Endothelial cell of umbilical vein (primary cell): Measurements from ENCODE around the gene HEPHL1. TPM values are rescaled to one million over a fixed set of nuclear protein-coding genes. Genes with fewer than 3 reads are reported as not detected.

Experiments used
- BruUV-seq: library from RNA; stranded (reverse); fragments of 400-500 nt; replicated peaks from 2 replicates; lab custom pipeline; 2021; lab: Mats Ljungman, UMichigan
- CTCF ChIA-PET: fragments of 300-600, 350-600 bp; sonication (Branson Sonifier 250); formaldehyde crosslinking; loops from one replicate; lab custom pipeline; 2021; ENCODE audit warnings: antibody characterized with exemption, inconsistent platforms; lab: Charles Lee
- POLR2A ChIA-PET: fragments of 300-600, 350-600 bp; sonication (Branson Sonifier 250); formaldehyde crosslinking; loops from one replicate; lab custom pipeline; 2021; ENCODE audit warnings: antibody characterized with exemption, inconsistent platforms; lab: Charles Lee
- DNase-seq: peaks from one replicate; pipeline ENCODE4 v3.0.0-alpha.2; 2011; ENCODE audit warnings: low read depth, low spot score
- FAIRE-seq: peaks from 2 replicates; lab custom pipeline; 2011; peaks lifted over from hg19 to GRCh38; lab: Jason Lieb, UNC
- H2AFZ ChIP-seq: 2 replicates; pipeline ENCODE4 v1.6.0; 2012; ENCODE audit warnings: low read depth, low read length, control low read depth, inconsistent platforms
- H3K27ac ChIP-seq: 2 replicates; pipeline ENCODE4 v1.5.1; 2011; ENCODE audit warnings: low read depth, mild to moderate bottlenecking, control low read depth, low read length, moderate library complexity; ENCODE audit not compliant: insufficient read depth
- H3K27me3 ChIP-seq, 2 experiments: 2 replicates each; pipeline versions ENCODE4 v1.6.0 to v1.6.1; 2011; ENCODE audit warnings: low read length in 2 of 2, mixed read lengths in 1 of 2; ENCODE audit not compliant: control insufficient read depth in 2 of 2, insufficient read depth in 2 of 2
- H3K36me3 ChIP-seq, 2 experiments: 2 replicates in 1 of 2; 3 replicates in 1 of 2; pipeline ENCODE4 v1.5.1; 2011; ENCODE audit warnings: low read length in 2 of 2, mild to moderate bottlenecking in 1 of 2, moderate library complexity in 1 of 2; ENCODE audit not compliant: control insufficient read depth in 2 of 2, insufficient read depth in 2 of 2; ENCODE audit errors: extremely low read depth in 1 of 2
- H3K4me1 ChIP-seq: 3 replicates; pipeline ENCODE4 v1.5.1; 2011; ENCODE audit warnings: mild to moderate bottlenecking, low read length; ENCODE audit not compliant: control insufficient read depth, insufficient read depth; ENCODE audit errors: extremely low read depth
- H3K4me2 ChIP-seq: 2 replicates; pipeline ENCODE4 v1.6.1; 2011; ENCODE audit warnings: low read length, control low read depth, mixed read lengths; ENCODE audit not compliant: insufficient read depth
- H3K4me3 ChIP-seq, 3 experiments: fragments of 200-600 bp in 1 of 3; sonication (generic), shearing (Covaris generic) in 1 of 3; replicated peaks in 1 of 3; 2 replicates each; pipeline ENCODE4 v1.5.1; 2011 to 2016; ENCODE audit warnings: control low read depth in 3 of 3, low read length in 3 of 3, mild to moderate bottlenecking in 2 of 3, inconsistent platforms in 1 of 3, low read depth in 1 of 3, moderate library complexity in 1 of 3; ENCODE audit not compliant: insufficient read depth in 1 of 3
- H3K79me2 ChIP-seq: 2 replicates; pipeline ENCODE4 v1.6.0; 2012; ENCODE audit warnings: low read length, inconsistent platforms; ENCODE audit not compliant: control insufficient read depth, insufficient read depth
- H3K9ac ChIP-seq: replicated peaks from 2 replicates; pipeline ENCODE3; 2011; ENCODE audit warnings: low read length, control low read depth; ENCODE audit not compliant: insufficient read depth; ENCODE audit errors: extremely low read depth
- H3K9me1 ChIP-seq: replicated peaks from 3 replicates; pipeline ENCODE4 v1.6.0; 2011; ENCODE audit warnings: mild to moderate bottlenecking, low read length; ENCODE audit not compliant: control insufficient read depth, insufficient read depth; ENCODE audit errors: extremely low read depth
- H3K9me3 ChIP-seq: replicated peaks from 2 replicates; pipeline ENCODE4 v1.5.1; 2012; ENCODE audit warnings: low read length, inconsistent platforms; ENCODE audit not compliant: control insufficient read depth, insufficient read depth
- H4K20me1 ChIP-seq: replicated peaks from 2 replicates; pipeline ENCODE3; 2011; ENCODE audit warnings: mild to moderate bottlenecking, low read length; ENCODE audit not compliant: control insufficient read depth, insufficient read depth; ENCODE audit errors: extremely low read depth
- EZH2 ChIP-seq: IDR thresholded peaks from 2 replicates; pipeline ENCODE4 v1.6.1; 2012; ENCODE audit warnings: borderline replicate concordance, low read depth, mild to moderate bottlenecking, moderate library complexity, low read length, inconsistent platforms; ENCODE audit not compliant: severe bottlenecking
- FOS ChIP-seq: IDR thresholded peaks from 2 replicates; pipeline ENCODE4 v1.6.1; 2011; ENCODE audit warnings: mild to moderate bottlenecking, low read length, moderate library complexity, borderline replicate concordance; ENCODE audit not compliant: insufficient read depth
- GATA2 ChIP-seq: IDR thresholded peaks from 2 replicates; pipeline ENCODE4 v1.7.0; 2011; ENCODE audit warnings: low read depth, mild to moderate bottlenecking, moderate library complexity, mixed read lengths, low read length; ENCODE audit not compliant: insufficient read length, insufficient read depth
- JUN ChIP-seq: IDR thresholded peaks from 2 replicates; pipeline ENCODE4 v1.6.1; 2011; ENCODE audit warnings: borderline replicate concordance, low read depth; ENCODE audit not compliant: insufficient read length, insufficient read depth
- MYC ChIP-seq: IDR thresholded peaks from one replicate; pipeline ENCODE4 v1.6.1; 2011; ENCODE audit warnings: mild to moderate bottlenecking, low read depth, low read length
- POLR2A ChIP-seq: IDR thresholded peaks from 2 replicates; pipeline ENCODE4 v1.6.1; 2012; ENCODE audit warnings: low read depth, mild to moderate bottlenecking, control low read depth, low read length
- POLR2AphosphoS5 ChIP-seq: IDR thresholded peaks from 2 replicates; pipeline ENCODE4 v1.6.1; 2012; ENCODE audit warnings: low read depth, mild to moderate bottlenecking, control low read depth, low read length, moderate library complexity; ENCODE audit not compliant: insufficient read depth
- dilution Hi-C: fragments of 300-500 bp; cut with MboI; formaldehyde crosslinking; loops from one replicate; pipeline ENCODE4 v1.15.0; 2019; ENCODE audit warnings: low sequenced_read_pairs; ENCODE audit not compliant: extremely low pct_ligation_motif_present
- intact Hi-C: fragments of 100-400 bp; cut with micrococcal nuclease; formaldehyde crosslinking; loops from one replicate; pipeline ENCODE4 v1.10.0; 2022
- polyA plus RNA-seq, 4 experiments: library from polyadenylated mRNA; depleted of rRNA in 3 of 4; stranded (reverse) in 3 of 4; unstranded in 1 of 4; fragments of >200 nt; gene quantifications; 2 replicates each; pipeline versions ENCODE4 v1.2.1 to v1.2.3, GENCODE V29; 2011 to 2012; ENCODE audit warnings: missing spikeins in 1 of 4
- total RNA-seq: library from RNA; stranded (reverse); gene quantifications from 2 replicates; pipeline ENCODE4 v1.2.3, GENCODE V29; 2021
- TF ChIP-seq, protein P1 (sequence below), 2 donors: IDR thresholded peaks; 1 replicate in 1 of 2; 2 replicates in 1 of 2; pipeline ENCODE4 v1.5.1; 2011; ENCODE audit warnings: low read length in 2 of 2, mild to moderate bottlenecking in 2 of 2, moderate library complexity in 2 of 2, control low read depth in 1 of 2, inconsistent platforms in 1 of 2, low read depth in 1 of 2; ENCODE audit not compliant: insufficient read depth in 1 of 2; ENCODE audit errors: extremely low read depth in 1 of 2
- TF ChIP-seq, protein P2 (sequence below): IDR thresholded peaks from 2 replicates; pipeline ENCODE4 v1.6.1; 2011; ENCODE audit not compliant: insufficient read depth, insufficient read length

HEPHL1 gene
- total and polyA plus RNA-seq, 2 donors (not counting 3 experiments of a cell fraction or from before 2014, with no cell fraction given), result not detected

DNA sequence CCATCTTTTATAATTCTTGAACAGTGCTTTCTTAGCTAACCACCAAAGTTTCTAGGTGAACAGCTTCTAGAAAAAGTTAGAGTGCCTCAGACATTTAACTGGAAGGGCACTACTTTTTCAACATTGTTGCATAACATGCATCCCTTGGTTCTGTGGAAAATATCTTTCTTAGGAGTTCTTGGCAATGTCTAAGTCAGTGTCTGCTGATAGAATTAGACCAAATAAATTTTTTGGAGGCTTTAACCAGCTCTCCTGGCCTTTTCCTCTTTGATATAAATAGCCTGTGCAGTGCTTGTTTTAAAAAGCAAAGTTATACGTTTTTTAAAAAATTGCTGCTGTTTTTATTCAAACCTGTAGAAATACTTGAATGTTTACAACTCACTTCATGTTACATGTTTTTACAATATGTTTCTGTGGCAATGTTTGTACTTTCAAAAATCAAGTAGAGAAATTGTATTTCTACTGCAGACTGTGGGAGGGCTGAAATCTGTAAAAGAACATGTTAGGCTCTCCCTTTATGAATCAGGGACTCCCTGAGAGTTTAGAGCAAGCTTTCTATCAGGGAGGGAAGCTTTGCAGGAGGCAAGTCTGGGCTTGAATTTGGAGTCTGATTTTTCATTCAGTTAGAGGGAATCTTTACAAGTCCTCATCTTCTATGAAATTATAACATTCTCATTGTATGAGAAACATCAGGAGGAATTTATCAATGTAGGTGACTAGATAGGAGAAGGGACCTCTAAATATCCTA is 91.2 kb downstream of the HEPHL1 start:
- H3K4me2 ChIP-seq, result no peak overlapping the region

DNA sequence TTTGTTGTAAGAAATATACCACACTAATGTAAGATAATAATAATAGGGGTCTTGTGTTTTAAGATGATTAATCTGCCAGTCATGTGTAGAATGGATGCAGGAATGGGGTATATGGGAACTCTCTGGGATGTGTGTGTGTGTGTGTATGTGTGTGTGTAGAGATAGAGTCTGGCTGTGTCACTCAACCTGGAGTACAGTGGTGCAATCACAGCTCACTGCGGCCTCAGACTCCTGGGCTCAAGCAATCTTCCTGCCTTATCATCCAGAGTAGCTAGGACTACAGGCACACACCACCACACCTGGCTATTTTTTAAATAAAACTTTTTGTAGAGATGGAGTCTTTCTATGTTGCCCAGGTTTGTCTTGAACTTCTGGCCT is 96.0 kb downstream of the HEPHL1 start:
- POLR2A ChIA-PET, result no interaction called here
- no TSS peak for BruUV-seq
- TF ChIP-seq POLR2AphosphoS5, result no peak
- TF ChIP-seq MYC, result no peak
- TF ChIP-seq JUN, result no peak
- TF ChIP-seq, protein P1, sequence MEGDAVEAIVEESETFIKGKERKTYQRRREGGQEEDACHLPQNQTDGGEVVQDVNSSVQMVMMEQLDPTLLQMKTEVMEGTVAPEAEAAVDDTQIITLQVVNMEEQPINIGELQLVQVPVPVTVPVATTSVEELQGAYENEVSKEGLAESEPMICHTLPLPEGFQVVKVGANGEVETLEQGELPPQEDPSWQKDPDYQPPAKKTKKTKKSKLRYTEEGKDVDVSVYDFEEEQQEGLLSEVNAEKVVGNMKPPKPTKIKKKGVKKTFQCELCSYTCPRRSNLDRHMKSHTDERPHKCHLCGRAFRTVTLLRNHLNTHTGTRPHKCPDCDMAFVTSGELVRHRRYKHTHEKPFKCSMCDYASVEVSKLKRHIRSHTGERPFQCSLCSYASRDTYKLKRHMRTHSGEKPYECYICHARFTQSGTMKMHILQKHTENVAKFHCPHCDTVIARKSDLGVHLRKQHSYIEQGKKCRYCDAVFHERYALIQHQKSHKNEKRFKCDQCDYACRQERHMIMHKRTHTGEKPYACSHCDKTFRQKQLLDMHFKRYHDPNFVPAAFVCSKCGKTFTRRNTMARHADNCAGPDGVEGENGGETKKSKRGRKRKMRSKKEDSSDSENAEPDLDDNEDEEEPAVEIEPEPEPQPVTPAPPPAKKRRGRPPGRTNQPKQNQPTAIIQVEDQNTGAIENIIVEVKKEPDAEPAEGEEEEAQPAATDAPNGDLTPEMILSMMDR (IDR thresholded peaks at IDR 0.05; ENCODE audit: extremely low read depth in 1 of 2, insufficient read depth in 1 of 2, low read depth in 1 of 2, low read length in 2 of 2), result no peak
- TF ChIP-seq POLR2A, result no peak
- TF ChIP-seq EZH2, result no peak
- TF ChIP-seq GATA2, result no peak
- no peak for TF ChIP-seq FOS
- TF ChIP-seq, protein P2, sequence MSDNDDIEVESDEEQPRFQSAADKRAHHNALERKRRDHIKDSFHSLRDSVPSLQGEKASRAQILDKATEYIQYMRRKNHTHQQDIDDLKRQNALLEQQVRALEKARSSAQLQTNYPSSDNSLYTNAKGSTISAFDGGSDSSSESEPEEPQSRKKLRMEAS, result no peak

More for the DNA sequence above, 91.2 kb downstream of the HEPHL1 start:
- Histone ChIP-seq H3K27me3 (no peaks in the 10 kb centered on the region), H4K20me1 (no peaks in the 10 kb centered on the region), H3K4me1 (no peaks in the 10 kb centered on the region), H3K36me3 (no peaks in the 10 kb centered on the region), H3K27ac (no peak overlapping the region), H3K79me2 (no peaks in the 10 kb centered on the region), H3K9me1 (no peaks in the 10 kb centered on the region), H3K9me3 (no peaks in the 10 kb centered on the region), H2AFZ (no peak overlapping the region), H3K9ac (no peak overlapping the region), H3K4me3 (no peak overlapping the region)
- DNase-seq (no peak), FAIRE-seq (no peak)
- POLR2A ChIA-PET, result no interaction called here
- intact Hi-C loops, result no loop called here
- dilution Hi-C loops, result no loop called here
- TF ChIP-seq, protein P2, result no peak
- no peak for TF ChIP-seq EZH2
- BruUV-seq, result no TSS peak
- CTCF ChIA-PET, result interaction anchor here (2.3 kb wide), 1 partner anchor 16 kb away, joined by 5 read pairs; no protein-coding TSS in a partner anchor

More for the DNA sequence above, 96.0 kb downstream of the HEPHL1 start:
- CTCF ChIA-PET, result interaction anchor here (1.6 kb wide), 1 partner anchor 12 kb away, joined by 3 read pairs; no protein-coding TSS in a partner anchor
- Histone ChIP-seq H3K27me3 (no peaks in the 10 kb centered on the region), H3K4me2 (no peak overlapping the region), H3K4me1 (no peaks in the 10 kb centered on the region), H3K27ac (no peak overlapping the region), H2AFZ (no peak overlapping the region), H3K9me1 (no peaks in the 10 kb centered on the region), H3K79me2 (no peaks in the 10 kb centered on the region), H3K9me3 (no peaks in the 10 kb centered on the region), H3K36me3 (no peaks in the 10 kb centered on the region), H3K4me3 (no peak overlapping the region), H4K20me1 (no peaks in the 10 kb centered on the region), H3K9ac (no peak overlapping the region)
- DNase-seq (no peak), FAIRE-seq (no peak)
- intact Hi-C loops (no loop called here), dilution Hi-C loops (no loop called here)
